Measurements from ENCODE around the gene AGBL4.

The AGBL4 gene

GRCh38 chr1:49204720-49205119 lies 819.0 kb downstream of the AGBL4 start:
- no peak for TF ChIP-seq CTCF (IDR thresholded peaks at IDR 0.05; ENCODE audit: low read depth, low read length, missing control alignments)
- no peak for DNase-seq (ENCODE audit: low read depth)
- H3K4me3 ChIP-seq (ENCODE audit: low read depth, low read length) = no peak overlapping the region

DNA sequence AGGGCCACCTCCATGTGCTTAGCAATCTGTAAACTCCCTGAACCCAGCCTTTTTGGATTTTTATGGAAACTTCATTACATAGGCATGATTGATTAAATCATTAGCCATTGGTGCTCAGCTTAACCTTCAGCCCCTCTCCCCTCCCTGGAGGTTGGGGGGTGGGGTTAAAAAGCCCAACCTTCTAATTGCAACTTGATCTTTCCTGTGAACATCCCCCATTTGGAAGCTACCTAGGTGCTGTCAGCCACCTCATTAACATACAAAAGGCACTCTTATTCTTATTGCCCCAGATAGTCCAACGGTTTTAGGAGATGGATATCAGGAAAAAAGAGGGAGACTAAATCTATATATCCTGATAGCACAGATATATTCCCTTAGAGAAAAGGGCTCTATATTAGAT lies 823.0 kb downstream of the AGBL4 start:
- DNase-seq (ENCODE audit: low read depth) = no peak
- no peak overlapping the region for H3K4me3 ChIP-seq (ENCODE audit: low read depth, low read length)
- TF ChIP-seq CTCF (IDR thresholded peaks at IDR 0.05; ENCODE audit: low read depth, low read length, missing control alignments) = no peak

DNA sequence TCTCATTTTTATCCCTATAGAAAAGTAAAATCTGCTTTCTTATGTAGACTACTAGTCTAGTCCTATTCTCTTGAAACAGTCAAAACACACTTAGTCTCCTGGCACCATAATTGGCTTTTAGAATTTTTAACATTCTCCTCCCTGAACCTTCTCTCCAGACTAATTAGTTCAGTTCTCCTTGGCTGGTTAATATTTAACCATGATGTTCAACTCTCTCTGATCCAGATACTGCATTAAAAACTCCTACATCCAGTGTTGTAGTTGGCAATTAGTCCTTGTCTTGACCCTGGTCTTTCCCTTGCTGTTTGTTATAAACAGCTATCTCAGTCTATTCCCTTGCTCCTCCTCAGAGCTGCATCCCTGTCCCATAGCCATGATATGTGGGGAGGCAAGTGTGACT lies 824.2 kb downstream of the AGBL4 start:
- DNase-seq (ENCODE audit: low read depth) = no peak
- TF ChIP-seq CTCF (IDR thresholded peaks at IDR 0.05; ENCODE audit: low read depth, low read length, missing control alignments) = no peak
- H3K4me3 ChIP-seq (ENCODE audit: low read depth, low read length) = no peak overlapping the region

- DNase-seq (ENCODE audit: low read depth) = no peak
- no peak for TF ChIP-seq CTCF (IDR thresholded peaks at IDR 0.05; ENCODE audit: low read depth, low read length, missing control alignments)
These were observed 826.7 kb downstream of the AGBL4 start for GRCh38 chr1:49197081-49197480.

DNA sequence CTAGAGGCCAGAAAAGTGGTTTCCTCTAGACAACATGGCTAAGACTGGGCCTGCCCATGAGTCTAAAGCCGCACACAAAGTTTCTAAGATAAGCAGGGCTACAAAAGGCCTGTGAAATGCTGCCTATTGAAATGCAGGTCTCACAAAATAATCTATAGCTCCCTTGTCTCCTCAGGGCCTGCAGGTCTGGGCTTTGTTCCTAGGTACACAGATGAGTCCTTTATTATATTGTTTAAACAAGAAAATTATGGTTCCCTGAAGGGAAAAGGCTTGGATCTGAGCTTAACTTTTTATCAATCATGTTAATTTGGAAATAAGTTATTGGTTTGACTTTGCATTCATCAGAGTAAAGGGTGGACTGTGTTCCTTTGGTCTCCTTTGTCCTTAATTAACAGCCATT lies 833.6 kb downstream of the AGBL4 start:
- H3K4me3 ChIP-seq (ENCODE audit: low read depth, low read length) = no peak overlapping the region
- DNase-seq (ENCODE audit: low read depth) = no peak
- no peak for TF ChIP-seq CTCF (IDR thresholded peaks at IDR 0.05; ENCODE audit: low read depth, low read length, missing control alignments)

More at GRCh38 chr1:49197081-49197480, 826.7 kb downstream of the AGBL4 start:
- no peak overlapping the region for H3K4me3 ChIP-seq (ENCODE audit: low read depth, low read length)

GRCh38 chr1:49187056-49187455 lies 836.7 kb downstream of the AGBL4 start:
- TF ChIP-seq CTCF (IDR thresholded peaks at IDR 0.05; ENCODE audit: low read depth, low read length, missing control alignments) = no peak
- no peak overlapping the region for H3K4me3 ChIP-seq (ENCODE audit: low read depth, low read length)
- DNase-seq (ENCODE audit: low read depth) = no peak

GRCh38 chr1:49185450-49185980 lies 838.2 kb downstream of the AGBL4 start:
- DNase-seq (ENCODE audit: low read depth) = no peak
- H3K4me3 ChIP-seq (ENCODE audit: low read depth, low read length) = no peak overlapping the region
- TF ChIP-seq CTCF (IDR thresholded peaks at IDR 0.05; ENCODE audit: low read depth, low read length, missing control alignments) = no peak
